Fibroblast of the conjunctiva (primary cell): ENCODE results near the gene GPR45.
"Not testable (repeated sequence)": the region's sequence is repeated elsewhere in the genome, so short reads cannot be mapped to it uniquely, and the experiment has no call there.

Experiments used
- DNase-seq: peaks from one replicate; pipeline ENCODE4 v3.0.0-alpha.2; 2010; ENCODE audit warnings: low read depth

GPR45 gene, protein sequence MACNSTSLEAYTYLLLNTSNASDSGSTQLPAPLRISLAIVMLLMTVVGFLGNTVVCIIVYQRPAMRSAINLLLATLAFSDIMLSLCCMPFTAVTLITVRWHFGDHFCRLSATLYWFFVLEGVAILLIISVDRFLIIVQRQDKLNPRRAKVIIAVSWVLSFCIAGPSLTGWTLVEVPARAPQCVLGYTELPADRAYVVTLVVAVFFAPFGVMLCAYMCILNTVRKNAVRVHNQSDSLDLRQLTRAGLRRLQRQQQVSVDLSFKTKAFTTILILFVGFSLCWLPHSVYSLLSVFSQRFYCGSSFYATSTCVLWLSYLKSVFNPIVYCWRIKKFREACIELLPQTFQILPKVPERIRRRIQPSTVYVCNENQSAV

DNA sequence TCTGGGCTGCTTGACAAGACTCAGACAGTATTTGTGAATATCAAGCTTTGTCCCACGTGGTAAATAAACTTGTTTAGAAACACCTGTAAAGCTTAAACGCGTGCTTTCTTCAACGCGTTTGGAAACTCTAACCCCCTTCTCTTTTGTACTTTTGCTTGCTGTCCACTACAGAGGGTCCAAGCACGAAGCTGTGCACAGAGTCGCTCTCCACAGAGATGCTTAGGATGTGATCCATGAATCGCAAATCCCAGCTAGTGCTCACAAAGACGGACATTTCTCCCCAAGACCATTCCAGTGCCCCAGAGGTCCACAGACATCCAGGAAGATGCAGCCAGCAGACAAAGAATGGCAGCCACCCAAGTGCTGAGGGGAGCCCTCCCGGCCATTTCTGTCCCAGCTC is at the start of gene GPR45:
TSS of gene GPR45 (plus strand) at position 301 of the 400 bp plus-strand sequence. CDS start 116 bp downstream, outside the sequence.
- DNase-seq: no peak

DNA sequence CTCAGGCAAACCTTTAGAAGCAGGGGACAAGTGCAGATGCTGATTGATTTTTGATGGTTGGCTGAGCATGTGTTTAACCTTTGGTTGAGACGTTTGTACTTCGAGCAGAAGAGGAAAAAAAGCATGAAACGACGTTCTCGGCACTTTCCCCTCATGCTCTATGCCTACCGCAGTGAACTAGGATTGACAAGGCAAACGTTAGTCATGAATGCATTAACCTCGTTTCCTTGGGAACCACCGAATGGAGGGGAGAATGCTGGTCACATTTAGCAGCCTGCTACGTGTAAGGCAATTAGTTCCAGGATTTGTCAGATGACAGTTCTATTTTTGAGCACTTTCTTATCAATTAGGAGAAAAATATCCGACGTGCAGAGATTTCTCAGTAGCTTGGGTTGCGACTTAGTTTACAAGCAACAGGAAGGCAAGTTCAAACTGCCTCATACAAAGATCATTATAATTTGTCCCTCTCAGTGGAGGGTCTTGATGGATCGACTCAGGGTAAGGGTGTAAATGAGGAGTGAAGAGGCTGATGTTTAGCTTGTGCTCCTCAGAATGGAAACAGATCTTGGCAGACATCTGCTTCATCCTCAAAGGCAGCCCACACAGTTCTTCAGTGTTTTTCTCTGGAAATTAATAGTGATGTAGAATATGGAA is 47.4 kb upstream of the GPR45 start:
- no peak for DNase-seq

DNA sequence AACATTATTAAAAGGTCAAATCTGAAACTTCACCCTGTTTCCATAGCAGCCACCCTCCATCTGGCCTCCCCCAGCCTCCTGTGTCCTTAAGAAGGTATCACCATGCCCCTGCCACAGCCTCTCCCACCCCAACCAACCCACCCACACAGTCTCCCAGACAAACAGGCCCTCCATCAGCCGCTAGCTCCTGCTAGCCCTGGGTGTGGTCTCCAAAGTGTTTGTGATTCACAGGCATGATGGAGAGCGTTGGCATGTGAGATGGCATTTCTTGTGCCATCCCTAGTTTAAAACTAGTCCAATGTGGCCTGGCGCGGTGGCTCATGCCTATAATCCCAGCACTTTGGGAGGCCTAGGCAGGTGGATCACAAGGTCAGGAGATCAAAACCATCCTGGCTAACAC is 44.9 kb upstream of the GPR45 start:
- no peak for DNase-seq

DNA sequence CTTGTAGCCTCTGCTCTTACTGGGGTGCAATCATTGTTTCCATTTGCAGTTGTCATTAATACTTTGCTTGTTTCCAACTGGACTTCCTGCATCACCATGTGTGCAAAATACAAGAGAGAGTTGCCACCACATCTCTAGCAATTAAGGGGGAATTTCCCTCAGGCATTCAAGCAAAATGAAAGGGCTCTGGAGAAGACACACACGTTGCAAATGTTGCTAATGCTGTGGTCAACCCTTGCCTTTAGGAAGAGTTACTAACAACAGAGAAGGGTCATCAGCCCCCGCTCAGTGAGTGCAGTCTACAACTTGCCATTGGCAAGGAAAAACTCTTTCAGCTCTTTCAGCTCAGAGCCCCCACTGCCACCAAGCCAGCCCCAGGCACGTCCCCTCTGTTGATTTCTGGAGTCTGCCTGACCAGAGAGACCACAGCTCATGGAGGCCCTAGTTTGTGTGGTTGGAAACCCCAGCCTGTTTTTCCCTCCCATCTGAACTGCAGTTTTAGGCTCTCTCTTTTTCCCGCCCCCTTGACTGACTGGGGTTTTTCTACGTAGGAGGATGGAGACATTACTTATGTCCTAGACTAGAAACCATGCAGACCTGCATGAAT is 25.9 kb upstream of the GPR45 start:
- no peak for DNase-seq

DNA sequence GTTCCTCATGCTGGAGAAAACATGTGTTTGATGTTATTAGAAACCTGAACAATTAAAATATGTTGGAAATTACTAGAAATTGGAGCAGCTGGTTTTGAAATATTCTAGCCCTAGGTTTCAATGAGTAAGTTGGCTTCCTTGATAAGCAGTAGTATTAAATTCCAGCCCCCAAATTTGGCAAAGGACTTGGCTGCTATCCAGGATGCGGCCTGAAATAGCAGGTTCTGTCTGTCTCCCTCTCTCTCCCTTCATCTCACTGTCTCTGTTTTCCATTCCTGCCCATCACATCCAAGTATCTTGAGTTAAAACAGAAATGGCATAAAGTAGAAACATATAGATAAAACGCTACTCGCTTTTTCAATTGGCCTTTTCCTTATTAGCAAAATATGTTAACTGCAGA is 20.9 kb upstream of the GPR45 start:
- DNase-seq: no peak

DNA sequence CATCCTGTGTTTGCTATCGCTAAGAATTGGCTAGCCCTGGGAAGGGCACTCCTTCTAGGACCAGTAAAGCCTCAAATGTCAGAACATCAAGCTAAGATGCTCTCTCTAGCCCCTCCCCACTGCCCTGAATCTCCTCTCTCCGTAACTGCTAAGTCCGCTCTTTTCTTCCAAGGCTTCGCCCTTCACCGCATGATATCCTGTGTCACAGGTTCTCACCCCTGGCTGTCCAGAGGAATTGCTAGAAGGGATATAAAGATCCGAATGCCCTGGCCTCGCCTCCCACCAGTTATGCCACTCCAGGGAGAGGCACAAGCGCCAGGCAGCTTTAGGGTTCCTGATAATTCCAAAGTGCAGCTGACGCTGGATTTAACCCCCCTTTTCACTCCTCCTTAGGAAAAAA is 17.1 kb upstream of the GPR45 start:
- no peak for DNase-seq

DNA sequence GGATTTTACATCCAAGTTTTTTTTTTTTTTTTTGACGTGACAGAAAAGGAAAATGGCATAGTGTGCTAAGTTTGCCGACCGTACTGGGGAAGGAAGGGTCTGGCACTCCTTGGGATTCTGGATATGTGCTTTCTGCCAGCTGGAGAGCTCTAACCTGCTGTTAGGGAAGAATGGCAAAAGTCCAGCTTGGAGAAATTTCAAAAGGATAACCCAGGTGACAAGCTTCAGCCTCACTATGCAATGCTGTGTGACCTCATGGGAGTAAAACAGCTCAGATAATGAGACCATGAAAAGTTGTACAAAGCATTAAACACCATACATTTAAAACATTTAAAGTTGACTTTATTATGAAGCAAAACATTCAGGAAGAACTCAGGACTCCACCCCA is 10.3 kb upstream of the GPR45 start:
- DNase-seq: no peak

DNA sequence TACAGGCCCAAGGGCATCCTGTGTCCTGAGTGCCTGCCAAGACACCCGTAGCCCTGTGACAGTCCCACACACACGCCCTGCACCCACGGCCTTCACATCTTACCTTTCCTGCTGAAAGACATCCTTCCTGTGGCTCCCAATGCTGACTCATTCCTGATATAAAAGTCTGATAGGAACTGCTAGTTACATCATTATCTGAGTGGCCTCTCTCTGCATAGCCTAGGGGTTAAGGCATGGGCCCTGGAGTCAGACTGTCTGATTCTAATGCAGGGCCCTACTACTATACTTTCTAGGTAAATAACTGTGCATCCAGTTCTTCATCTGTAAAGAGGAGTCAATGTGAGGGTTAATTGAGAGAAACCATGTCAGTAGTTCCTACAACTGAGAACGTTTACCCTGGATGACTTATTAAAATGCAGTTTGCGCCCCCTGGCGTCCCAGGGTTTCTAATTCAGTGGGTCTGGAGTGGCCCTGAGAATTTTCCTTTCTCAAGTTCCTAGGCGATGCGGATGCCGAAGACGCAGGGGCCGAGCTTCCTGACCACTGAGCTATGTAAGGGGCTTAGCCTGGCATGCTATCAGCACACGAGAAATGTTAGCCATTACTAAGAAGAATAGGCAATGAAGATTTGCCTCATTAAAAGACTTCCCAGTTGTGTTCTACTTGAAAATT is 6.0 kb upstream of the GPR45 start:
- peak; percentile 63 for DNase-seq

DNA sequence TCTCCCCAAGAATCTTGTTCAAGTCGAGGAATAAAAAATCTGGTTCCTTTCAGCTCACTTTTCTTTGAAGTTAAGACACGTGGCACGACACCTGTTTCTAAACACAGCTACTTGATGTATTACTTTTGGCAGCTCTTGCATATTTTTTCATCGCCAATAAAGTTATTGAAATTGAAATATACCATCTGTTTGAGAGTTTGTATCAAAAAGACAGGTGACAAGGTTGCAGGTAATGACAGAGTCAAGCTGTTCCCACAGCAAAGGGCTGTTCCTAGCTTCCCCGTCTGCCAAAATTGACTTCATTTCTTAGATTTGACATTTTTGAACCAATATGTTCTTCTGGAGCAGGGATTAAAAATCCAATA is 5.5 kb upstream of the GPR45 start:
- DNase-seq: no peak

DNA sequence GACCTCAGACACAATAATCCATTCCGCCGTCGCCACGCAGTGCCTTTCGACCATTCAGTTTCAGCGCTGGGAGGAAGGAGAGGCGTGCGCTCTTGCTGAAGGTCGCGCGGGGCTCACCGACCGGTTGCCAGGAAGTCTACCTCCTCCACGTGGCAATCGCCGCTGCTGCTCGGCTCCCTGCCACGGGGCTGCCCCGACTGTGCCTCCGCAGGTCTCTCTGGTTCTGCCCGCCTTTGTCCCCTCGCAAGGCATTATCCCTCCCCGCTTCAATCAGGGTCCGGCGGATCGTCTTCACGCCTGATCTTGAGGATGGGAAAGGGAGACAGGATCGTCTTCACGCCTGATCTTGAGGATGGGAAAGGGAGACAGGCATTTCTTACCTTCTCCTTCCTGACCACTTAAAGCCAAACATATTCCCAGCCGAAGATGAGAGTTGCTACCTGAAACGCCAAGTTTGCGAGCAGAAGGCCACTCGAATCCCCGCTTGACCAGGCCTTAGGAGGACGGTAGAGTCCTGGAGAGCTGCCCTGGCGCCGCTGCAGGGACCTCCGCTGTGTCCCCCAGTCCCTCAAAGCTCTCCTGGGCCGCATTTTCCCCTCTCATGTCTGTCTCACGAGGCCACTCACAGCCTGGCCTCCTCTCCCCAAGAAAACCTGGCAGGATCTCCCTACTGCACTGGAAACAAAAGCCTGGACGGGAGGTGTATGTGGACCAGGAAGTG is 4.3 kb upstream of the GPR45 start:
- DNase-seq: no peak

DNA sequence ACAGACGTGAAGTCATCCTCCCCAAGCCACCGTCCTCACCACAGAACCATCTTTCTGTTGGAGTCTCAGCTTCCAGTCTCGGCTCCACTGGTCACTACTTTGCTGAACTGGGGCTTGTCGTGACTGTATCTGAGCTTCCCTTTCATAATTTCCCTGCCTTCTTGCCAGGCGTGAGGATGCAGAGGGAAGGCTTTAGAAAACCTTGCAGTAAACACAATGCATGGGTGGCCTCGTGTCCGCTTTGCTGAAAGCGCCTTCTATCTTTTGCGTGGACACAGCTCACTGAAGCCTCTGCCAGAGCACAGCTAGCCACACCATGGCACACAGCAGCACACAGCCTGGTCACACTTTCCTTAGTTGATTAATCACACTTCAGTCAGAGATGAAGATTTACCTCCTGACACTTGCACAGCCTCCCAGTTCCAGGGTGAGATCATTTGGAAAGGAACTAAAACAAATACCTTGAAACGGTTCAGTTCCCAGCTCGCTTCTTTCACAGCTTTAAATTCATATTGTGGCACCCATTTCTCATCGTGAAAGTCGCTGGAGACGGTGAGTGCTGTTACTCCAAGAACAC is 2.8 kb upstream of the GPR45 start:
- no peak for DNase-seq

DNA sequence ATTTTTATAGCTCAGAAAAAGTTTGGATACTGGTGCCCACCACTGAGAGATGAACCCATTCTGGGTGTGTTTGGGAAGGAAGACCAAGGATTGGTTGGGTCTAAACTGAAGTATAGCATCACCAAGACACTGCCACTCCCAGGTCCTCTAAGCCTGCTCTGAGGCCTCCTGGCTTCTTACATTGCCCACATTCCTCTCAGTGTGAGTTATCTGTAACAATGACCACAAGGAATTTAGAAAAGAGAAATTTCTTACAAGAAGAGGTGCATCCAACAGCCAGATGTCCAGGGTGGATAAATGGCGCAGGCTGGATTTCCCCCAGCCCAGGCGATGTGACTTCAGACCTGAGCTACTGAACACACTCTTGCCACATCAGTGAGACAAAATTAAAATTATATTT is 1.6 kb upstream of the GPR45 start:
- DNase-seq: peak; percentile 65

DNA sequence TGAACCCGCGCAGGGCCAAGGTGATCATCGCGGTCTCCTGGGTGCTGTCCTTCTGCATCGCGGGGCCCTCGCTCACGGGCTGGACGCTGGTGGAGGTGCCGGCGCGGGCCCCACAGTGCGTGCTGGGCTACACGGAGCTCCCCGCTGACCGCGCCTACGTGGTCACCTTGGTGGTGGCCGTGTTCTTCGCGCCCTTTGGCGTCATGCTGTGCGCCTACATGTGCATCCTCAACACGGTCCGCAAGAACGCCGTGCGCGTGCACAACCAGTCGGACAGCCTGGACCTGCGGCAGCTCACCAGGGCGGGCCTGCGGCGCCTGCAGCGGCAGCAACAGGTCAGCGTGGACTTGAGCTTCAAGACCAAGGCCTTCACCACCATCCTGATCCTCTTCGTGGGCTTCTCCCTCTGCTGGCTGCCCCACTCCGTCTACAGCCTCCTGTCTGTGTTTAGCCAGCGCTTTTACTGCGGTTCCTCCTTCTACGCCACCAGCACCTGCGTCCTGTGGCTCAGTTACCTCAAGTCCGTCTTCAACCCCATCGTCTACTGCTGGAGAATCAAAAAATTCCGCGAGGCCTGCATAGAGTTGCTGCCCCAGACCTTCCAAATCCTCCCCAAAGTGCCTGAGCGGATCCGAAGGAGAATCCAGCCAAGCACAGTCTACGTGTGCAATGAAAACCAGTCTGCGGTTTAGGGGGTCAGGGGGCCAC is 897 bp downstream of the GPR45 start:
- no peak for DNase-seq

DNA sequence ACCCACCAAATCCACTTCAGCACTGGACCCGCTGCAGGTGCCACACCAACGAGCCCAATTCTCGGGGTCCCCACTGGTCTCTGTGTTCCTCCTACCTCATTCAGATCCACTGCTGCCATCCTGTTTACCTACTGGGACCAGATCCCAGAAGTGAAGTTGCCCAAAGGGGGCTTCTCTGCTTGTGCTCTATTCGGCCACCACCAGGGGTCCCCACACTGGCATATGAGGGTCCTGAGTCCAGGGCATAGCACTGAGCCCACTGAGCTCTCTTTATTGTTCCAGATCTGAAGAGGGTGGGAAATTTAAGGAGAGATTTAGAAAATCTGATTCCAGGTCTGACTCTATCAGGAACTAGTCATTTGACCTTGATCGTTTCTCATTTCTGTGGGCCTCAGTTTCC is 2.4 kb downstream of the GPR45 start:
- no peak for DNase-seq

DNA sequence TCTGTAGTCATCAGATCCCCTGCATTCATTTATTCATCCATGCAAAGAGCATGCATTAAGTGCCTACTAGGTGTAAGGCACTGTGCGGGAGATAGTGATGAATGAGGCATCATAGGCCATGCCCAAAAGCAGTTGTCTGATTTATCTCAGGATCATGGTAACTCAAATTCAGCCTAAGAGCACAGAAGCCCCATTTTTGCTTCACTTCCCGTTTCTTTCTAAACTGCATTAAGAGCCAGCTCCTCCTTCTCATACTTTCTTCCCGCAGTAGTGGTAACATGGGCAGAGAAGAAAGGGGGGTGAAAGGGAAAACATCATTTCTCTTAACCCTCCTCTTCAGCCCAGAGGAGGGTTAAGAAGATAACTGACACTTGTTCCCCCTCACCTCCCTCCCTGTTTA is 2.9 kb downstream of the GPR45 start:
- DNase-seq: no peak

DNA sequence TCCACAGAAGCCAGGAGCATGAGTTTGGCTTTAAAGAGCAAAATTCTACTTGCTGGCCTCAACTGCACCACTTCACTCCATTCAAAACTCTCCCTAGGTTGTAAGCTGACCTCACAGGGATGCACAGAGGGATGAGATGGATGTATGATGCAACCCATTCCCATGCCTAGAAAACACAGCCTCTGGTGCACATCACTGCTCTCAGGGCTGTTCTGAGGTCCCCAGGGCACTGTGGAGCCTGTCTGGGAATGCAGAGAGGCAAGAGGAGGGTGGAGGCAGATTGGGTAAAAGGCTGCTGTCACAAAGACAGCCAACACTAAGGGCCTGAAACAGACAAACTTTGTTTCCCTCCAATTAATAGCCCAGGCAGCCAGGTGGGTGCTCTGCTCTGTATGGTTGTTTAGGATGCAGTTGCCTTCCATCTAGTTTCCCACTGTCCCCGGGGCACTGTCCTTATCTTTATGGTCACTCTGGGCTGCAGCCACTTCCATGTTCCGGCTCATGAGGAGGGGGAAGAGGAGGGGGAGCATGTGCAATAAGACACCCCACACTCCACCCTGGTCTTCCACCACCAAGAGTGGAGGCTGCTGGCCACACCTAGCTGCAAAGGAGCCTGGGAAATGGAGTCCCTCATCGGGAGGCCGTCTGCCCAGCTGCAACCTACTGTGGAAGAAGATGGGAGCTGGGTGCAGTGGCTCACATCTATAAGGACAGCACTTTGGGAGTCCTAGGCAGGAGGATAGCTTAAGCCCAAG is 7.0 kb downstream of the GPR45 start:
- DNase-seq: no peak

DNA sequence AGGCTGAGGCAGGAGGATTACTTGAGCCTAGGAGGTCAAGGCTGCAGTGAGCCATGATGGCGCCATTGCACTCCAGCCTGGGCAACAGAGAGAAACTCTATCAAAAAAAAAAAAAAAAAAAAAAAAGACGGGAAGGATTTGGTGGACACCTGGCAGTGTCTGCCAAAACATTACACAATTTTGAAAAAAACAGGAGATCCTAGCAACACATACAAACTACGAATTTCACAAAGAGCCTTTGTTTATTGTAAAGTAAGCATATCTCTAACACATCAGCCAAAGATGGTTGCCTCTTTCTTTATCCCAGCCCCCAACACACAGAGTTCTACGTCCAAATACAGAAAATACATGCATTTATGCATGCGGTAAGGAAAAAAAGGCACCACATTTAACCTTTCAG is 7.6 kb downstream of the GPR45 start:
- no peak for DNase-seq

DNA sequence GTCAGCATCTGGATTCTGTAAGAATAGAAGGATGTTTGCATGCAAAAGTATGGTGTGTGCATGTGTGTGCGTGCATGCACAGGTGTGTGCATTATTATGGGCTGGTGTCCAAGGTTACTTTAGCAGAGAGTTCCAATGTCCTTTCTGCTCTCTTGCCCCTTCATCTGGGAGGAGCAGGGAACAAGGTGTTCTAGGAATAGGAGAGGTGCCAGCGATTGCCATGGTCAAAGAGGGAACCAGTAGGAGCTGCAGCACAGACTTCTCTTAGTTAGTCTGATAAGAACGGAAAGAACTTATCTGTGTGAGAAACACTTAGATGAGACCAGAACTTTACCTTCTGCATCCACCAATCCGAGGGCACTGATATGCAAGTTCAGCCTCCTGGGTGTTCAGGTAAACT is 8.3 kb downstream of the GPR45 start:
- DNase-seq: no peak

DNA sequence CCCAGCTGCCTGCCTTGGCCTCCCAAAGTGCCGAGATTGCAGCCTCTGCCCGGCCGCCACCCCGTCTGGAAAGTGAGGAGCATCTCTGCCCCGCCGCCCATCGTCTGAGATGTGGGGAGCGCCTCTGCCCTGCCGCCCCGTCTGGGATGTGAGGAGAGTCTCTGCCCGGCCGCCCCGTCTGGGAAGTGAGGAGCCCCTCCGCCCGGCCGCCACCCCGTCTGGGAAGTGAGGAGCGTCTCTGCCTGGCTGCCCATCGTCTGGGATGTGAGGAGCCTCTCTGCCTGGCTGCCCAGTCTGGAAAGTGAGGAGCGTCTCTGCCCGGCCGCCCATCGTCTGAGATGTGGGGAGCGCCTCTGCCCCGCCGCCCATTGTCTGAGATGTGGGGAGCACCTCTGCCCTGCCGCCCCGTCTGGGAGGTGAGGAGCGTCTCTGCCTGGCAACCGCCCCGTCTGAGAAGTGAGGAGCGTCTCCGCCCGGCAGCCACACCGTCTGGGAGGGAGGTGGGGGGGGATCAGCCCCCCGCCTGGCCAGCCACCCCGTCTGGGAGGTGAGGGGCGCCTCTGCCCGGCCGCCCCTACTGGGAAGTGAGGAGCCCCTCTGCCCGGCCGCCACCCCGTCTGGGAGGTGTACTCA is 9.6 kb downstream of the GPR45 start:
- DNase-seq: not testable (repeated sequence)

DNA sequence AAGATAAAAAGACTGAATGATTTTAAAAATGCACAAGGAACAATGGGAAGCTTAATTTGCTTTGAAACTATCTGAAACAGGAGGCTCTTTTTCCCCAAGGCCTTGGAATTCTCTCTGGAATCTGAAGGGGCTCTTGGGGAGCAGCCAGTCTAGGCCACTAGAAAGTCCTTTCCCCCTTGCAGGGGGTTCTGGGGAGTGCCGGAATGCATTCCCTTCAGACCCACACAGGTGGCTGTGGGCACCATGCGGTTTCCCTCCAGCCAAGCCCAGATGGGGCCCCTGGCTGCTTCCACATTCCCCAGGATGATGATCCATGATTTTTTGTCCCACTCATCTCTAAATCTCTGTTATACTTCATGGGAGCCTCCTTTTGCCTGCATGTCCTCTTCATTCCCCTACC is 10.7 kb downstream of the GPR45 start:
- no peak for DNase-seq
